Fibroblast of the aortic adventitia (primary cell): ENCODE measurements around the gene FBXW12. TPM values are rescaled to one million over a fixed set of nuclear protein-coding genes. Genes with fewer than 3 reads are reported as not detected.

Experiments
- DNase-seq: peaks from one replicate; pipeline ENCODE4 v3.0.0-alpha.2; 2010; ENCODE audit warnings: low read depth
- H3K4me3 ChIP-seq: 2 replicates; pipeline ENCODE4 v1.5.1; 2011; ENCODE audit warnings: low read depth, mild to moderate bottlenecking, control low read depth, low read length, moderate library complexity
- CTCF ChIP-seq: IDR thresholded peaks from 2 replicates; pipeline ENCODE4 v1.5.1; 2011; ENCODE audit warnings: mild to moderate bottlenecking, low read length, control low read depth, inconsistent platforms; ENCODE audit not compliant: insufficient read depth
- total RNA-seq: library from RNA; depleted of rRNA; stranded (reverse); fragments of >200 nt; gene quantifications from 2 replicates; pipeline ENCODE4 v1.2.3, GENCODE V29; 2012; ENCODE audit warnings: low replicate concordance

The FBXW12 gene
- total RNA-seq, 1 donor: 0.27 TPM

- DNase-seq: no peak
- no peak for TF ChIP-seq CTCF
- no peak overlapping the region for H3K4me3 ChIP-seq
These were observed 59.4 kb downstream of the FBXW12 start for GRCh38 chr3:48431224-48432029.

- H3K4me3 ChIP-seq: peak overlapping the region; percentile 65
- no peak for DNase-seq
- TF ChIP-seq CTCF: no peak
These were observed 60.7 kb downstream of the FBXW12 start for GRCh38 chr3:48432411-48433371.

GRCh38 chr3:48433472-48434118 is 61.6 kb downstream of the FBXW12 start:
- peak; percentile 92 for DNase-seq
- H3K4me3 ChIP-seq: peak overlapping the region; percentile 65
- TF ChIP-seq CTCF: no peak

GRCh38 chr3:48434591-48435222 is 62.7 kb downstream of the FBXW12 start:
- no peak for DNase-seq
- no peak overlapping the region for H3K4me3 ChIP-seq
- TF ChIP-seq CTCF: no peak

GRCh38 chr3:48435223-48435595 is 63.2 kb downstream of the FBXW12 start:
- no peak for TF ChIP-seq CTCF
- no peak for DNase-seq
- H3K4me3 ChIP-seq: no peak overlapping the region
